GM12892 (cell line): ENCODE data around the gene C1RL.

Experiments
- POLR2A ChIP-seq: IDR thresholded peaks from 2 replicates; pipeline ENCODE4 v1.6.1; 2011; ENCODE audit warnings: low read depth, low read length, control low read depth
- POLR2AphosphoS5 ChIP-seq: IDR thresholded peaks from 2 replicates; pipeline ENCODE4 v1.6.1; 2011; ENCODE audit warnings: low read depth, low read length, control low read depth

GRCh38 chr12:7096006-7096932 lies 12.7 kb downstream of the C1RL start:
- no peak for TF ChIP-seq POLR2AphosphoS5
- no peak for TF ChIP-seq POLR2A
